ENCODE measurements around the gene CAPN9. TPM values are rescaled to one million over a fixed set of nuclear protein-coding genes. Genes with fewer than 3 reads are reported as not detected.

The CAPN9 gene
- total RNA-seq, 2 donors from 2014 or later = not detected

DNA sequence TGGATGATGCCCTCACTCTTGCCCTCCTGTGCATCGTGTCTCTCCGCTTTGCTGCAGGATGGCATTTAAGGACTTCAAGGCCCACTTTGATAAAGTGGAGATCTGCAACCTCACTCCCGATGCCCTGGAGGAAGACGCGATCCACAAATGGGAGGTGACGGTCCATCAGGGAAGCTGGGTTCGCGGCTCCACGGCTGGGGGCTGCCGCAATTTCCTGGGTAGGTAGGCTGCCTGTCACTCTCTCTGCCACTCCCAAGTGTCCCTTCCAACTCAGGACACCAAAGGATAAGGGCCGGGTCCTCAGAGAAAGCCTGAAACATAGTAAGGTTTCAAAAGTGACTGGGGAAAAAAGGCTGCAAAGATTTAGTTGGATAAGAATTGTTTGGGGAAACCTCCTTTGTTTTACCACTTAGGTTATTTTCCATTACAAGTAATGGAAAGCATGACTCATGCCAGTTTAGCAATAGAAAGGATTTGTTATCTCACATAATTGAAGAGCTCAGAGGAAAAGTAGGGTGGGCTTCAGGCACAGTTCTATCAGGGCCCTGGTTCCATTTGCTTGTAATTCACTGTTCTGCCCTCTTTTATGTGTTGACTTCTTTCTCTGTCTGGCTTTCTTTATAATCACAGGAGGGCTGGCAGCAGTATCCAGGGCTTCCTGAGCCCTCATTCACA, 31.9 kb downstream of the CAPN9 start:
- ATAC-seq (no peak), DNase-seq (no peak)
- no peak overlapping the region for H3K4me3 Mint-ChIP-seq
- no peaks in the 10 kb centered on the region for H3K36me3 Mint-ChIP-seq (ENCODE audit: low read depth)
- H3K27ac Mint-ChIP-seq = no peak overlapping the region
- H3K9me3 ChIP-seq (ENCODE audit: control insufficient read depth, low read length, poor library complexity, severe bottlenecking) = no peaks in the 10 kb centered on the region
- H3K4me1 Mint-ChIP-seq = no peaks in the 10 kb centered on the region
- peaks cover 12% of the 10 kb centered on the region for H3K27me3 Mint-ChIP-seq

DNA sequence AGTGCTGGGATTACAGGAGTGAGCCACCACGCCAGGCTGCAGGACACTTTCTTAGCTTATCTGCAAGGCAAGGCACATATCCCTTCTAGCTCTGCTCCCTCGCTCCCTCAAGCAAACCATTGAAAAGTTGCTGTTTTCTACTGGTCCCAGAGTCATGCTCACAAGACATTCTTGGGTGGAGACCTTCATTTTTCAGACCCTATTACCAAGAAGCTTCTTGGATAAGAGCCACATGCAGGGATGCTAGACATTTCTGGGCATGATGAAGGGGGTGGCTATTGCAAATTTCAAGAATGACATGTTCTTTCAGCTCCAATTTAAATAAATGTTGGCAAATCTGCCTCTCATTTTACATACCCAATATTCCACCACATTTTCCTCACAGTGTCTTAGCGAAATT, 33.9 kb downstream of the CAPN9 start:
- Mint-ChIP-seq H3K36me3 (ENCODE audit: low read depth) (no peaks in the 10 kb centered on the region), H3K4me1 (no peaks in the 10 kb centered on the region), H3K27ac (no peak overlapping the region), H3K4me3 (no peak overlapping the region), H3K27me3 (peaks cover 20% of the 10 kb centered on the region)
- DNase-seq (no peak), ATAC-seq (no peak)
- no peaks in the 10 kb centered on the region for H3K9me3 ChIP-seq (ENCODE audit: control insufficient read depth, low read length, poor library complexity, severe bottlenecking)

DNA sequence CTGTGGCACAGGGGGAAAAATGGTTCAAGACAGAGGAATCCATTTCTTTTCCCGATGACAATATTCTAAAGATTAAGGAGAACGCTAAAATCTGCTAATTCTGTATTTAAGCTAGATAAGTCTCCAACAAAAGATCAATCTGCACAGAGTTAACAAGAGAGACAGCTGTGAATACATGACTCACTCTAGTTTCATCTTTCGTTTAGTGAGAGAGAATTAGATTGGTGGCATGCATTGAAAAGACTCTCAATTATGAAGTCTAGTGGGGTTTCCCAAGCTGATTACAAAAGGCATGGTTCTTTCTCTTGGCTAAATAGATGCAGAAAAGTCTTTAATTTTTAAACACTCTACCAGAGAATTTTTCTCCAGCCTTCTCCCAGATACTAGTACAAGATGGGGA, 34.4 kb downstream of the CAPN9 start:
- DNase-seq (no peak), ATAC-seq (no peak)
- Mint-ChIP-seq H3K4me3 (no peak overlapping the region), H3K27ac (no peak overlapping the region), H3K36me3 (ENCODE audit: low read depth) (no peaks in the 10 kb centered on the region), H3K4me1 (no peaks in the 10 kb centered on the region), H3K27me3 (peaks cover 21% of the 10 kb centered on the region)
- H3K9me3 ChIP-seq (ENCODE audit: control insufficient read depth, low read length, poor library complexity, severe bottlenecking) = no peaks in the 10 kb centered on the region

DNA sequence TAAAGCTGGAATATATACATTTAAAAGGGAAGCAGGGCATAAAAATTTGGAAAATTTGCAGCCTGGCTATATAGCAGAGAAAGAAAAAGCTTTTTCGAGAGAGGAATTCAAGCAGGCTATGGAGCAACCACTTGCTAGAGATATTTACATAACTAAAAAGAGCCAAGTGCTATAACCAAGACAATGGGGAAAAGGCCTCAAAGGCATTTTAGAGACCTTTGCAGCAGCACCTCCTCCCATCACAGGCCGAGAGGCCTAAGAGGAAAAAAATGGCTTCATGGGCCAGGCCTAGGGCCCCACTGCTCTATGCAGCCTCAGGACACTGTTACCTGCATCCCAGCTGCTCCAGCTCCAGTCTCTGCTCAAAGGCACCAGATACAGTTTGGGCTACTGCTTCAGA, 37.0 kb downstream of the CAPN9 start:
- Mint-ChIP-seq H3K27me3 (peaks cover 39% of the 10 kb centered on the region), H3K4me1 (no peaks in the 10 kb centered on the region), H3K4me3 (no peak overlapping the region), H3K27ac (no peak overlapping the region), H3K36me3 (ENCODE audit: low read depth) (no peaks in the 10 kb centered on the region)
- H3K9me3 ChIP-seq (ENCODE audit: control insufficient read depth, low read length, poor library complexity, severe bottlenecking) = no peaks in the 10 kb centered on the region
- DNase-seq = no peak
- ATAC-seq = no peak

DNA sequence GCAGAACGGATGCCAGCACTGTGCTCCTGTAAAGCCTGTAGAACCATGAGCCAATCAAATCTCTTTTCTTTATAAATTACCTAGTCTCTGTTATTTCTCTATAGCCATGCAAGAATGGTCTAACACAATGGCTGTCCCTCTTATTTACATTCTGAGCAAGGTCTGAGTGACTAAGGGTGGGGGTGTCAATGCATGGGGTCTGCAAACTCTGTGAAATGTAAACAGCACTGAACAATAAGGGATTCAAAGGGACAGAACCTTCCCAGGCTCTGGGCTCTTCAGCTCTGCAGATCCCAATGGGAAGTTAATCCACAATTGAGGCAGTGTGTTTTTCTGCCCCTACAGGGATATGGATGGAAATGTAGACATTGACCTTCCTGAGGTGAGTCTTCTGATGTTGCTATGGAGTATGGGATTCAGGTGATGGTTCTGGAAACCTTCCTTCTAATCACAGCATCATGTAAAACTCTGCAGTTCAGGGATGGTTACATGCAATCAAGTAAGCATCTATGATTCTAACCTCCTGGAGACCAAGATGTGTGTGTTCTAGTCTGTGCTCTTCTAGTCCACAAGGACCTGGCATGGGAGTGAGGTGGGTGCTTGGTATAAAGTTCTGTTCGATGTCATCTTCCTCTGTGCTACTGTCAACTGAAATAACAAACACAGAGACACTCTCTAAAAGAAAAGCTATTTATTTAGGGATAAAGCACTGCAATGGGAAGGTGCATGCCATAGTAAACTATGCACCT, 38.6 kb downstream of the CAPN9 start:
- no peak for DNase-seq
- peaks cover 38% of the 10 kb centered on the region for H3K27me3 Mint-ChIP-seq
- no peak overlapping the region for H3K4me3 Mint-ChIP-seq

DNA sequence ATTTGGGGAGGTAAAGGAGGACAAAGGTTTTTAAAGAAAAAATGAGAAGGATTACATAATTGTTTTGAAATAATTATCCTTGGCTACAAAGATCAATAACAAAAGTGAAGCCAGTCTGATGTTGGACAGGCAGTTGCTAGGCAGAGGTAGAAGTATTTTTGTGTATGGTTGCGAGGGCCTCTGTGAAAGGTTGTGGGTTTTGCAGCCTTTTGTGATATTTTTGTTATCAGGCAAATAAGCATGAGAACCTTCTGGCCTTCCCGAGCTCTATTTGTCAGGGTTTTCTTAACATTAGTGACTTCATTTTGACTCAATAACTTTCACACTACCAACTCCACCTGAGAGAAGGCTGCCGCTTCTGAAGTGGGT, 39.2 kb downstream of the CAPN9 start:
- ATAC-seq = no peak
- H3K9me3 ChIP-seq (ENCODE audit: control insufficient read depth, low read length, poor library complexity, severe bottlenecking) = no peaks in the 10 kb centered on the region
- H3K36me3 Mint-ChIP-seq (ENCODE audit: low read depth) = no peaks in the 10 kb centered on the region
- peaks cover 40% of the 10 kb centered on the region for H3K27me3 Mint-ChIP-seq
- H3K4me3 Mint-ChIP-seq = no peak overlapping the region
- H3K27ac Mint-ChIP-seq = no peak overlapping the region
- no peak for DNase-seq
- H3K4me1 Mint-ChIP-seq = peaks cover 3% of the 10 kb centered on the region

More for the DNA sequence above, 38.6 kb downstream of the CAPN9 start:
- Mint-ChIP-seq H3K27ac (no peak overlapping the region), H3K36me3 (ENCODE audit: low read depth) (no peaks in the 10 kb centered on the region), H3K4me1 (peaks cover 3% of the 10 kb centered on the region)
- H3K9me3 ChIP-seq (ENCODE audit: control insufficient read depth, low read length, poor library complexity, severe bottlenecking) = no peaks in the 10 kb centered on the region
- ATAC-seq = no peak

DNA sequence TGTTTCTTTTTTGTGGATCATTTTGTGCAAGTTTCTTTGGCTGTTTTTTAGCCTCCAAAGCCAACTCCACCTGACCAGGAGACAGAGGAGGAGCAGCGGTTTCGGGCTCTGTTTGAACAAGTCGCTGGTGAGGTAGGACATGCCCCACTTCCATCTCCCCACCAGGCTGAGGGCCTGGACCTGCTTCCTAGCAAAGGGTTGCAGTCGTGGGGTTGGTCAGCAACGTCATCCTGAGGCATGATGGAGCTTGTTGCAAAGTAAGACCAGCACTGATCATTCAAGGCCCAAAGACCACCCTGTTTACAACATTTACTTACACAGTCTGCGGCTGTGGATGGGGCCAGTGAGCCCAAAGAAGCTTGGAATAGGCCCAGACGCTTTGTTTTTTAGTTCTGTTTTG, 40.3 kb downstream of the CAPN9 start:
- Mint-ChIP-seq H3K4me3 (no peak overlapping the region), H3K27me3 (peaks cover 48% of the 10 kb centered on the region), H3K36me3 (ENCODE audit: low read depth) (no peaks in the 10 kb centered on the region), H3K27ac (no peak overlapping the region), H3K4me1 (peaks cover 3% of the 10 kb centered on the region)
- no peak for DNase-seq
- ATAC-seq = no peak
- H3K9me3 ChIP-seq (ENCODE audit: control insufficient read depth, low read length, poor library complexity, severe bottlenecking) = no peaks in the 10 kb centered on the region

DNA sequence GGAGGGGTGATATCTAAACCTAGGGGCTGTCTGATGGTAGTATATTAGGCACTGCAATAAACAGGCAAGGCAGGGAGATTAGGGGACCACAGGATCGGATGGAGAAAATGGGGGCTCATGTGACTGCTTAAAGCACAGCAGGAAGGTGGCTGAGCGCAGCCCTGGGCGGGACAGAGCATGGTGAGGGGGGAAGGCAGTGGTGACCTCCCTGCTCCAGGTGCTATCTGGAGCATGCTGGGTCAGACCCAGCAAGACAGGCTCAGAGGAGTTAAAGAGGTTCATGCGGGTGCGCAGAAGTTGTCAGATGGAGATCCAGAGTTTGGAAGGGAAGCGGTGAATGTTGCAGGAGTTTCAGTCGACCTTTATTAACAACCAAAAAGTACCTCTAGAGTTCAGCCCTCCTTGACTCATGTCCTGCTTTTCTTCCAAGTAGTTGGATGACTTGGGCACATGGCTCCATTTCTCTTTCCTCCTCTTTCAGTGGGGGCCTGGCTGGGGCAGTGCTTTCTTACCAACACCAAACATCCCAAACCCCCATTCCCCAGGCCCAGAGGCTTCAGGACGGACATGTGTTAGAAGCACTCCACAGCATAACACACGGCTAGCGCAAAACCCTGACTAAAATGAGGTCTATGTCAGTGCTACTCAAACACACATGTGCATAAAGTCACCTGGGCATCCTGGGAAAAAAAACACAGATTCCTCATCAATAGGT, 41.5 kb downstream of the CAPN9 start:
- Mint-ChIP-seq H3K4me3 (no peak overlapping the region), H3K36me3 (ENCODE audit: low read depth) (no peaks in the 10 kb centered on the region), H3K27ac (no peak overlapping the region), H3K27me3 (peaks cover 59% of the 10 kb centered on the region), H3K4me1 (peaks cover 5% of the 10 kb centered on the region)
- DNase-seq (no peak), ATAC-seq (no peak)
- no peaks in the 10 kb centered on the region for H3K9me3 ChIP-seq (ENCODE audit: control insufficient read depth, low read length, poor library complexity, severe bottlenecking)

DNA sequence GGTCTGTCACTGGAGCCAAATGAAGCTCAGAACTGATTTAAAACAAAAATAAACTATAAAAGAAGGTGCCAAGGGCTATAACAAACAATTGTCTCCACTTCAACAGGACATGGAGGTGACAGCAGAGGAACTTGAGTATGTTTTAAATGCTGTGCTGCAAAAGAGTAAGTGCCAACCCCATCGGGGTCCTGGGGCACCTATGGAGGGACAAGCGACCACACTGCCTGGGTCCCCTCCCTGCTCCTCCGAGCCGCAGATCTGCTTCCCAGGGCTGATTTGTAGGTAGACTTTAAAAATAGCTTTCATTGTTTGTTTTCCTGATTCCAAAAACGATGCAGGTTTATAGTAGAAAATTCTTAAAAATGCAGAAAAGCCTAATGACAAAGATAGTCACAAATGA, 42.8 kb downstream of the CAPN9 start:
- no peak overlapping the region for H3K27ac Mint-ChIP-seq
- no peaks in the 10 kb centered on the region for H3K36me3 Mint-ChIP-seq (ENCODE audit: low read depth)
- DNase-seq (no peak), ATAC-seq (no peak)
- peaks cover 64% of the 10 kb centered on the region for H3K27me3 Mint-ChIP-seq
- no peak overlapping the region for H3K4me3 Mint-ChIP-seq
- no peaks in the 10 kb centered on the region for H3K9me3 ChIP-seq (ENCODE audit: control insufficient read depth, low read length, poor library complexity, severe bottlenecking)
- peaks cover 5% of the 10 kb centered on the region for H3K4me1 Mint-ChIP-seq

DNA sequence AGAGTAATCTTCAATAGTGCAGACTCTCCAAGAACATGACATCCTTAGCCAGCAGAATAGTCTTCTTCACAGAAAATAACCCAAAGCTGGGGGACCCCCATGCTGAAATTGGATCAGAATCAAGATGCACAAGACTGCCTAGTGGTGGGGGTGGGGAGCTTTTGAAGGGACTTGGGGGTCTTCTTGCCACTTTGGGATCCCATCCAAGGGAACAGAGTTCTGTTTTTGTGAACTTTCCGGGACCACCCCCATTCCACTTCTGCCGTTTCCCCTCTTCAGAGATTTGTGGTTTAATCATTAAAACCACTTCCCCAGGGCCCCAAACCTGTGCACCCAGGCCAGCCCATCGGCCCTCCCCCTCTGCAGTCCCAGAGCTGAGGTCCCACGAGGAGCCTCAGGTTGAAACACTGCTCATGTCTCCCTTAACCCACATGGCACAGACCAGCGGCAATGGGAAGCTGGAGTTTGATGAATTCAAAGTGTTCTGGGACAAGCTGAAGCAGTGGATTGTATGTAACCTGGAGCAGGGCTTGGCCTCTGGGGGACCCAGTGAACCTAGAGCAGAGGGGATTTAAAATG, 44.9 kb downstream of the CAPN9 start:
- Mint-ChIP-seq H3K27me3 (peaks cover 59% of the 10 kb centered on the region), H3K27ac (no peak overlapping the region), H3K4me3 (no peak overlapping the region), H3K4me1 (peaks cover 5% of the 10 kb centered on the region), H3K36me3 (ENCODE audit: low read depth) (no peaks in the 10 kb centered on the region)
- no peak for DNase-seq
- no peak for ATAC-seq
- no peaks in the 10 kb centered on the region for H3K9me3 ChIP-seq (ENCODE audit: control insufficient read depth, low read length, poor library complexity, severe bottlenecking)

DNA sequence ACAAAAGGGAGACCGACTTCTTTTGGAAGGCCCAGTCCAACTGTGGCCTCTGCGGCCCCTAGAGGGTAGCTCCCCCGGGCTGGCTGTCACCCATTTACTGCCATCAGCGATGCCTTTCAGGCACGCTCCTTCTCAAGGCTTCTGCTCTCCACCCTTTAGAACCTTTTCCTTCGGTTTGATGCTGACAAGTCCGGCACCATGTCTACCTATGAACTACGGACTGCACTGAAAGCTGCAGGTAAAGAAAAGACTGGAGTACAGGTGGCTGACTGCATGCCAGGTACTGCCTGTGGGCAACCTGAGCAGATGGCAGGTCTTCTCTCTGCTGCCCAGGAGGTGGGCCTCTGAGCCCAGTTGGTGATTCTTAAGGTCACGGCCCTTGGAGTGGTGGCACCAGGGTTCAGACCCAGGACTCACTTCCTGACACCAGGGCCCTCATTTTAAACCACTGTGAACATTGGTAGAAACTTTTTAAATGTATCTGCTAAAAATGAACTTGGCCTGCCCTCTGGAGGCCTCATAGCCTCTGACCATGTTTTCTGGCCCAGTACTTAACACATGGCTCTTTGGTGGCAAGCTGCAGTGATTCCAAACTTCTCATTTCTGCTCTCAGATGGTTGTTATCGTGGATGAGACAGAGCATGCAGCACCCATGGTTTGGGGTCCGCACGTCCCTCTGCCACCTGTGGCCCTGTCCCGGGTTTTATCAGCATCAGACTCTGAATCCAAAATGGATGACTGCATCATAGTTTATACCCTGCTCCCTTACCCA, 45.7 kb downstream of the CAPN9 start:
- ATAC-seq = no peak
- Mint-ChIP-seq H3K4me1 (peaks cover 5% of the 10 kb centered on the region), H3K27me3 (peaks cover 61% of the 10 kb centered on the region), H3K36me3 (ENCODE audit: low read depth) (no peaks in the 10 kb centered on the region), H3K4me3 (no peak overlapping the region), H3K27ac (no peak overlapping the region)
- DNase-seq = no peak
- no peaks in the 10 kb centered on the region for H3K9me3 ChIP-seq (ENCODE audit: control insufficient read depth, low read length, poor library complexity, severe bottlenecking)

DNA sequence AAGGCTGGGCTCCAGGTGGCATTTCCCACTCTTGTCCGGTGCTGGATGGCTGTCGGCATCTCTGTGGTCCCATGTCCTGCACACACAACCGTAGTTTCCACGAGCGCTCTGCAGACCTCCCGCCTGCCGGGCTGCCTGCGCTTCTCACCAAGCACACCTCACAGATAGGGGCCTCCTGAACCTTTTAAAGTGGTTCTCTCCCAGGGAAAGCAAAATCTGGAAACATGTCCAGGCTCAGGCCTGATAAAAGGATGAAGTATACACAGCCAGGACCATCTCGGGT, 46.2 kb downstream of the CAPN9 start:
- no peaks in the 10 kb centered on the region for H3K9me3 ChIP-seq (ENCODE audit: control insufficient read depth, low read length, poor library complexity, severe bottlenecking)
- no peak for ATAC-seq
- Mint-ChIP-seq H3K36me3 (ENCODE audit: low read depth) (no peaks in the 10 kb centered on the region), H3K4me3 (no peak overlapping the region), H3K27me3 (peaks cover 60% of the 10 kb centered on the region), H3K27ac (no peak overlapping the region), H3K4me1 (peaks cover 5% of the 10 kb centered on the region)
- DNase-seq = no peak

DNA sequence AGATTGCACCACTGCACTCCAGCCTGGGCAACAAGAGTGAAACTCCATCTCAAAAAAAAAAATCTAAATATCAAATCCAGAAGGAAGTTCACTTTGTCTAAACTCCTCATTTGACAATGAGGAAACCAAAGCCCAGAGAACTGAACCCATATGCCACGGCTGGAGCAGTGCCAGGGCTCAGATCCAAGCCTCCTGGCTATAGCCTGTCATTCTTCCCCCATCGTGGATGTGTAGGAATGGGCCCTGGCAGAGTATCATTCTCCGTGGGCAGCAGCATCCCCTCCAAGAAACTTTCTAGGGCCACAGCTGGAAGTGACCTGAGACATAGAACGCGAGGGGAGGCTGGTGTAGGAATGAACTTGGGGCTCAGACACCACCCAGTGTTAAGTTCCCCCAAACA, 47.2 kb downstream of the CAPN9 start:
- ATAC-seq (no peak), DNase-seq (no peak)
- H3K27ac Mint-ChIP-seq = no peak overlapping the region
- H3K9me3 ChIP-seq (ENCODE audit: control insufficient read depth, low read length, poor library complexity, severe bottlenecking) = no peaks in the 10 kb centered on the region
- no peaks in the 10 kb centered on the region for H3K36me3 Mint-ChIP-seq (ENCODE audit: low read depth)
- H3K4me1 Mint-ChIP-seq = peaks cover 7% of the 10 kb centered on the region
- H3K27me3 Mint-ChIP-seq = peaks cover 63% of the 10 kb centered on the region
- no peak overlapping the region for H3K4me3 Mint-ChIP-seq

Data from T-helper 17 cell (primary cell).